Caco-2 (cell line): ENCODE results near the gene CDCA7L. TPM values are rescaled to one million over a fixed set of nuclear protein-coding genes. Genes with fewer than 3 reads are reported as not detected.

Source experiments
- BruUV-seq: library from RNA; stranded (reverse); fragments of 400-500 nt; replicated peaks from 2 replicates; lab custom pipeline; 2021; lab: Mats Ljungman, UMichigan
- CTCF ChIA-PET: fragments of 300-600 bp; sonication (Branson Sonifier 250); formaldehyde crosslinking; loops from one replicate; lab custom pipeline; 2022; ENCODE audit warnings: antibody characterized with exemption; lab: Charles Lee
- POLR2A ChIA-PET: fragments of 300-600 bp; sonication (Branson Sonifier 250); formaldehyde crosslinking; loops from one replicate; lab custom pipeline; 2022; ENCODE audit warnings: antibody characterized with exemption; lab: Charles Lee
- DNase-seq, 2 experiments: peaks; one replicate each; pipeline versions ENCODE4 v3.0.0 to v3.0.0-alpha.2; 2020 to 2022
- H3K27me3 ChIP-seq: replicated peaks from 2 replicates; pipeline ENCODE4 v1.6.0; 2011; ENCODE audit warnings: low read length; ENCODE audit not compliant: control insufficient read depth, insufficient read depth
- H3K36me3 ChIP-seq: 2 replicates; pipeline ENCODE4 v1.5.1; 2011; ENCODE audit warnings: low read length; ENCODE audit not compliant: control insufficient read depth, insufficient read depth
- H3K4me1 ChIP-seq: fragments of 250-450 bp; sonication (Bioruptor Pico); 2 replicates; pipeline ENCODE4 v1.5.1; 2020; ENCODE audit warnings: mild to moderate bottlenecking
- H3K4me3 ChIP-seq: 2 replicates; pipeline ENCODE4 v1.5.1; 2011; ENCODE audit warnings: low read depth, mild to moderate bottlenecking, control low read depth, low read length
- H3K9me3 ChIP-seq: fragments of 250-450 bp; sonication (Bioruptor Pico); 2 replicates; pipeline ENCODE4 v1.5.1; 2020; ENCODE audit warnings: mild to moderate bottlenecking, moderate library complexity
- H3K27ac Mint-ChIP-seq: one replicate; pipeline ENCODE4 v1.8.0; 2022; ENCODE audit warnings: mixed read lengths; ENCODE audit not compliant: unreplicated experiment
- H3K27me3 Mint-ChIP-seq: one replicate; pipeline ENCODE4 v1.8.0; 2022; ENCODE audit warnings: mixed read lengths; ENCODE audit not compliant: insufficient read depth, unreplicated experiment
- H3K36me3 Mint-ChIP-seq: one replicate; pipeline ENCODE4 v1.8.0; 2022; ENCODE audit warnings: mild to moderate bottlenecking, mixed read lengths; ENCODE audit not compliant: insufficient read depth, unreplicated experiment
- H3K4me1 Mint-ChIP-seq: one replicate; pipeline ENCODE4 v1.8.0; 2022; ENCODE audit warnings: low read depth, mixed read lengths; ENCODE audit not compliant: unreplicated experiment
- H3K4me3 Mint-ChIP-seq: one replicate; pipeline ENCODE4 v1.8.0; 2022; ENCODE audit warnings: mild to moderate bottlenecking, moderate library complexity, mixed read lengths; ENCODE audit not compliant: unreplicated experiment
- H3K9me3 Mint-ChIP-seq: one replicate; pipeline ENCODE4 v1.8.0; 2022; ENCODE audit warnings: mixed read lengths; ENCODE audit not compliant: unreplicated experiment
- CTCF ChIP-seq, 2 experiments: fragments of 200-600 bp in 1 of 2; IDR thresholded peaks; 1 replicate in 1 of 2; 2 replicates in 1 of 2; pipeline versions ENCODE4 v1.5.1 to v1.8.0; 2011 to 2022; ENCODE audit warnings: antibody characterized with exemption in 1 of 2, control low read depth in 1 of 2, inconsistent platforms in 1 of 2, low read depth in 1 of 2, low read length in 1 of 2, mild to moderate bottlenecking in 1 of 2, moderate library complexity in 1 of 2; ENCODE audit not compliant: insufficient read depth in 1 of 2, severe bottlenecking in 1 of 2, unreplicated experiment in 1 of 2
- intact Hi-C: fragments of 100-400 bp; cut with micrococcal nuclease; formaldehyde crosslinking; loops from one replicate; pipeline ENCODE4 v1.10.0; 2022; ENCODE audit not compliant: unreplicated experiment
- total RNA-seq: library from RNA; stranded (reverse); gene quantifications from 2 replicates; pipeline ENCODE4 v1.2.3, GENCODE V29; 2022

CDCA7L gene
- total RNA-seq, 1 experiment from 2014 or later, result 19.1 TPM

- Histone ChIP-seq H3K27me3 (no peaks in the 10 kb centered on the region), H3K4me3 (no peak overlapping the region), H3K4me1 (0 out of 2 replicates have a peak, but pooled peaks cover 3% of the 10 kb centered on the region), H3K36me3 (no peaks in the 10 kb centered on the region), H3K9me3 (no peaks in the 10 kb centered on the region)
- ChIA-PET POLR2A (no interaction called here), CTCF (no interaction called here)
- no peak for DNase-seq
- no TSS peak for BruUV-seq
- peaks cover 7% of the 10 kb centered on the region for H3K27me3 Mint-ChIP-seq
- no peak overlapping the region for H3K27ac Mint-ChIP-seq
- intact Hi-C loops, result no loop called here
- peaks cover 12% of the 10 kb centered on the region for H3K4me1 Mint-ChIP-seq
- no peak overlapping the region for H3K4me3 Mint-ChIP-seq
- no peaks in the 10 kb centered on the region for H3K9me3 Mint-ChIP-seq
- TF ChIP-seq CTCF (IDR thresholded peaks at IDR 0.05; ENCODE audit: insufficient read depth in 1 of 2, low read depth in 1 of 2, low read length in 1 of 2, severe bottlenecking in 1 of 2, unreplicated experiment in 1 of 2), result no peak
- no peaks in the 10 kb centered on the region for H3K36me3 Mint-ChIP-seq
These were observed 2.2 kb upstream of the CDCA7L start for GRCh38 chr7:21947946-21948345.

GRCh38 chr7:21947056-21947455 lies 1.4 kb upstream of the CDCA7L start:
- Mint-ChIP-seq H3K27ac (no peak overlapping the region), H3K4me1 (peaks cover 12% of the 10 kb centered on the region), H3K9me3 (no peaks in the 10 kb centered on the region), H3K27me3 (peaks cover 7% of the 10 kb centered on the region), H3K4me3 (no peak overlapping the region), H3K36me3 (no peaks in the 10 kb centered on the region)
- no TSS peak for BruUV-seq
- ChIA-PET CTCF (no interaction called here), POLR2A (no interaction called here)
- peaks cover 2% of the 10 kb centered on the region; the same call in 1 of the 2 replicates for H3K27me3 ChIP-seq
- no peak overlapping the region for H3K4me3 ChIP-seq
- H3K4me1 ChIP-seq, result 0 out of 2 replicates have a peak, but pooled peaks cover 5% of the 10 kb centered on the region
- DNase-seq, result no peak
- no peaks in the 10 kb centered on the region for H3K9me3 ChIP-seq
- TF ChIP-seq CTCF (IDR thresholded peaks at IDR 0.05; ENCODE audit: insufficient read depth in 1 of 2, low read depth in 1 of 2, low read length in 1 of 2, severe bottlenecking in 1 of 2, unreplicated experiment in 1 of 2), result no peak
- H3K36me3 ChIP-seq, result no peaks in the 10 kb centered on the region
- intact Hi-C loops, result no loop called here

- Mint-ChIP-seq H3K27ac (peak overlapping the region; percentile 86), H3K4me1 (peaks cover 12% of the 10 kb centered on the region), H3K9me3 (no peaks in the 10 kb centered on the region), H3K4me3 (peak overlapping the region; percentile 73), H3K27me3 (peaks cover 7% of the 10 kb centered on the region), H3K36me3 (no peaks in the 10 kb centered on the region)
- DNase-seq, result no peak
- H3K36me3 ChIP-seq, result no peaks in the 10 kb centered on the region
- TF ChIP-seq CTCF (IDR thresholded peaks at IDR 0.05; ENCODE audit: insufficient read depth in 1 of 2, low read depth in 1 of 2, low read length in 1 of 2, severe bottlenecking in 1 of 2, unreplicated experiment in 1 of 2), result no peak
- 0 out of 2 replicates have a peak, but pooled peaks cover 8% of the 10 kb centered on the region for H3K4me1 ChIP-seq
- intact Hi-C loops, result no loop called here
- ChIA-PET POLR2A (no interaction called here), CTCF (interaction anchor here (0.8 kb wide), 1 partner anchor 137 kb away, joined by 4 read pairs; no protein-coding TSS in a partner anchor)
- peaks cover 2% of the 10 kb centered on the region; the same call in 1 of the 2 replicates for H3K27me3 ChIP-seq
- no peaks in the 10 kb centered on the region for H3K9me3 ChIP-seq
- no TSS peak for BruUV-seq
- peak overlapping the region; percentile 64 for H3K4me3 ChIP-seq
These were observed 567 bp upstream of the CDCA7L start for GRCh38 chr7:21946222-21946709.
